SK-N-SH (cell line): ENCODE measurements around the gene MYO18B.

Experiments
- CHD2 ChIP-seq: fragments of 150-350 bp; IDR thresholded peaks from 2 replicates; pipeline ENCODE4 v1.6.1; 2018; ENCODE audit warnings: low read length; ENCODE audit not compliant: partially characterized antibody
- CTCF ChIP-seq: fragments of 200-600 bp; sonication (generic); IDR thresholded peaks from 2 replicates; pipeline ENCODE4 v1.6.1; 2017; ENCODE audit warnings: antibody characterized with exemption, mild to moderate bottlenecking, moderate library complexity
- EP300 ChIP-seq, 2 experiments: IDR thresholded peaks; 2 replicates each; pipeline versions ENCODE4 v1.4.0 to v1.6.1; 2012; ENCODE audit warnings: borderline replicate concordance in 1 of 2, low read depth in 1 of 2, low read length in 1 of 2
- PBX3 ChIP-seq: IDR thresholded peaks from 2 replicates; pipeline ENCODE4; 2012
- RAD21 ChIP-seq: IDR thresholded peaks from 2 replicates; pipeline ENCODE4 v1.6.1; 2012; ENCODE audit warnings: mild to moderate bottlenecking, low read length
- REST ChIP-seq: IDR thresholded peaks from 2 replicates; pipeline ENCODE4 v1.6.1; 2012; ENCODE audit warnings: mild to moderate bottlenecking, low read depth, low read length, moderate library complexity
- SMC3 ChIP-seq: IDR thresholded peaks from 2 replicates; pipeline ENCODE4 v1.6.1; 2012; ENCODE audit warnings: low read depth, low read length, improper control_type of control experiment
- TCF12 ChIP-seq: IDR thresholded peaks from 2 replicates; pipeline ENCODE4 v1.4.0; 2012

GRCh38 chr22:25704701-25705100 is 37.3 kb upstream of the MYO18B start:
- TF ChIP-seq CHD2 (no peak), CTCF (no peak), SMC3 (no peak), EP300 (IDR thresholded peaks at IDR 0.05; ENCODE audit: borderline replicate concordance in 1 of 2, low read depth in 1 of 2, low read length in 1 of 2) (no peak), REST (no peak), RAD21 (no peak), TCF12 (no peak), PBX3 (no peak)
